AG09319 (cell line): ENCODE data around the gene HSD17B8.
A peak's percentile ranks its signal among the peaks of the same experiment; 100 is the strongest.

ENCODE experiments used
- DNase-seq: peaks from one replicate; pipeline ENCODE4 v3.0.0-alpha.2; 2010; ENCODE audit warnings: low read depth; ENCODE audit errors: extremely low read depth
- CTCF ChIP-seq: IDR thresholded peaks from 2 replicates; pipeline ENCODE4 v1.5.1; 2011; ENCODE audit warnings: low read depth, mild to moderate bottlenecking, inconsistent platforms, low read length, moderate library complexity

HSD17B8 gene

DNA sequence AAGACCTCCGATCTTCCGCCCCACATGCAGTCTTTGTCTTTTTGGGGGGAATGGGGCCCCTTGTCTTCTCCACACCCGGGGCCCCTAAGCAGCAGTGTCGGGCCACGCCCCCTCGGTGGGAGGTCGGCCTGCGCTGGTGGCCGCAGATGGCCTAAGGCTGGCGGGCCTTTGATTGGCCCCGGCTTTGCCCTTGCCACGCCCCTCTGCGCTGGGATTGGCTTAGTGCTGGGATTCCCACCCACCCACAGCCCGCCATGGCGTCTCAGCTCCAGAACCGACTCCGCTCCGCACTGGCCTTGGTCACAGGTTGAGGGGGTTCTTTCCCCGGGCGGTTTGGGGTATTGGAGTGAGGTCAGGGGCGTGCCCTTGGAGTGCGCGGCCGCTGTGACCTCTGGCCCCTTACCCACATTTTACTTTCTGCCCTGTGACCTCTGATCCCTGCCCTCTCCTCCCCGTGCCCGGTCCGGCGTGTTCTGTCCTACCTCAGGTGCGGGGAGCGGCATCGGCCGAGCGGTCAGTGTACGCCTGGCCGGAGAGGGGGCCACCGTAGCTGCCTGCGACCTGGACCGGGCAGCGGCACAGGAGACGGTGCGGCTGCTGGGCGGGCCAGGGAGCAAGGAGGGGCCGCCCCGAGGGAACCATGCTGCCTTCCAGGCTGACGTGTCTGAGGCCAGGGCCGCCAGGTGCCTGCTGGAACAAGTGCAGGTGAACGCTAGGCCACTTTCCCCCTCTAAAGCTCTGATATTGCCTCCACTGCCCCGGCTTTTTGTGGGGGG, at the start of gene HSD17B8:
HSD17B8 (plus strand) TSS at position 241 of the 776 bp plus-strand sequence; CDS start at position 255, 14 bp downstream.
- no peak for TF ChIP-seq CTCF
- DNase-seq: peak; percentile 63

DNA sequence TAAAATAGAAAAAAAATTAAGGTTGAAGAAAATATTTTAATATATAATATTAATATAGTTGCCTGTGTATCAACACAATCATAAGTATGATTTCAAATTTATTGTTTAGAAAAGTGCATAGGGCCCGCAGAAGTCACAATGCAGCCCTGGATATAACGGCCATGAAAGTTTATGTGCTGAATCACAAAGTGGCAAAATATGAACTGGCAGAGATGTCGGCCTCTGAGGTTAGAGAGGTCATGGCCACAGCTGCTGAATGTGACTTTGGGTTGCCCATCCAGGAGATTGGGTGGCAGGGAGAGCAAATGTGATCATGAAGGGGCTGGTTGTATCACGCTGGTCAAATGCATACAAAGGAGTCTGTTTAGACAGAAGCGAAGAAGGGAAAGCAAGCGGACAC, 47.9 kb upstream of the HSD17B8 start:
- TF ChIP-seq CTCF: no peak
- DNase-seq: no peak

DNA sequence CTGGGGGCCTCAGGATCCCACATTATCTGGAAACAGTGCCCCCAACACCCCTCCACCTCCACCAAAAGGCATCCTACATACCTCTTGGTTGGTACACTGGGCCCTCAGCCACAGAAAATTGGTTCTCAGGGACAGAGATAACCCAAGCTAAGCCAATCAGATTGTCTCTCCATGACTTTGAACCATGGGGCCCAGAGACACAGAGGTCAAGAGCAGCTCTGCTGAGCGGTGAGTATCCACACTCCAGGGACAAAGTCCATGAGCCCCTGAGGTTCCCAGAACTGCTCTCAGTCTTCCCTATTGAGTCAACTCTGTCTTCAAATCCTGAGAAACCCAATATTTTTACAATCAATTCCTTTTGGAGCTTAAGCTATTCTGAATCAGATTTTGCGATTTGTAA, 47.5 kb upstream of the HSD17B8 start:
- no peak for TF ChIP-seq CTCF
- no peak for DNase-seq

DNA sequence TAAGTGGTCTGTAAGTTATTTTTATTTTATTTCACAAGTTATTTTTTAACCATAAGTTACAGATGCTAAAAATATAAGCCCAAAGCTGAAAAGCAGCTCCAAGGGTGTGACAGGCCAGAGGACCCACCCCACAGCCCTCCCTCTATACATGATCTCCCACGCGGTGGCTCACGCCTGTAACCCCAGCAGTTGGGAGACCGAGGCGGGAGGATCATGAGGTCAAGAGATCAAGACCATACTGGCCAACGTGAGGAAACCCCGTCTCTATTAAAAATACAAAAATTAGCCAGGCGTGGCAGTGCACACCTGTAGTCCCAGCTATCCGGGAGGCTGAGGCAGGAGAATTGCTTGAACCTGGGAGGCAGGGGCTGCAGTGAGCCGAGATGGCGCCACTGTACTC, 44.4 kb upstream of the HSD17B8 start:
- no peak for DNase-seq
- no peak for TF ChIP-seq CTCF

DNA sequence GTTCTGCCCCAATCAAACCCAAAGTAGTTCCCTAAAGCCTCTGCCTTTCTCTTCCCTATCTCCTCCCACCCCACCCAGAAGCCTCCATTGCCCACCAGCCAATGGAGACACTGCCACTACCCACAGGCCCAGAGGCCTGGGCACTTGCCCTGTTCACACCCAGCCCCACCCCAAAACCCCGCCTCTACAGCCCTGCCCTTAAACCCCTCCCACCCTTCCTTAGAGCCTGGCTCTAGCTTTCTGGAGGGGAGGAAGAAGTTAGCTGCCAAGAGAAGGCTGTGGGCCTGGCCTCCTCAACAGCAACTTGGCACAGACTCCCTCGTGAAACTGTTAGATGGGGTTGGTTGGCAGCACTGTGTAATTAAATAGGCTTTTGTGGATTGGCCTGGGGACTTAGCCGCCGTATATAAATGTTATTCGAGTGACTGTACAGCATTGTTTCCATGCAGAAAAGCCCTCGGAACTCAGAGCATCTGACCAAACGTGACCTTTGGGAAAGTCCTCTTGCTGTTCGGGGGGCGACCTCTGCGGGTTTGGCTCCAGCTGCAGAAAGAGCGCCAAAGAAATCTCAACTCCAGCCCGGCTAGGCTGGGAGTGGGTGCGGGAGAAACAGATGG, 43.6 kb upstream of the HSD17B8 start:
- TF ChIP-seq CTCF: no peak
- peak; percentile 71 for DNase-seq

DNA sequence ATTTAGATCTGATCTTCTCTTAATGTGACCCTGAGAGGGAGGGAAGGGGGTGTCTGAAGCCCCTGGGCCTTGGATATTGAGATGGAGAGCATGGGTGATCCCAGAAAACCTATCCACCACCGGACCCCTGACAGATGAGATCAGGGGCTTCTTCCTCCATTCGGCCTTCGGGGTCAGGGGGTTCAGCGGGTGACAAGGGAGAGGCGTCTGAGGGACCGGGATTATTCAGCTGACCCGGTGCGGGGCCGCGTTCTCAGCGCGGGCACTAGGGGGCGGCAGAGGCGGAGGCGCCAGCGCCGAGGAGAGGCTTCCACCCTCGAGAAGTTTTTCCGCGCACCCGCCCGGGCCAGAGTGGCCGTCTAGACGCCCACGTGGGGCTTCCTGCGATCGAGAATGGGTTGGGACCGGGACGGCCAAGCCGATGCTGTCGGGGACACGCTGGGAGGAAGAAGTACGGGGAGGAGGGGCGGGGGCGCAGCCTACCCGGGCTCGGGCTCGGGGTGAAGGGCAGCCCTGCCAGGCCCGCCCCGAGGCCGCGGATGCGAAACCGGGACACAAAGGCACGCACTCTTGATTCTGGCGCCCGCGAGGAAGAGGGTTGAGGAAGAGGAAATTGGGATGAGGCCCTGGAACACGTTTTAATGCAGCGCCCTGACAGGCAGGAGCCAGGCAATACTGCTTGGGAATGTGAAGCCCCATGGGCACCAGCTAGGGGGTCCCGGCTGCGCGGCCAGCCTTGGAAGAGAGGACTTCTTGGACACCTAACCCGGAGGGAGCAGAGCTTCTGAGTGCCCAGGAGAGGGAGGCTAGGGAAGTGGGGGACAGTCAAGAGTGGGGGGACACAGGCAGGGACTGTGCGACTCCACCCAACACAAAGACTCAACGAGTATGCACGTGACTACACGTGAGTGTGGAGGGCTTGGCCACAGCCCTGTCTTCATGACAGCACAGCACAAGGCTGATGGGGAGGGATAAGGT, 42.8 kb upstream of the HSD17B8 start:
- TF ChIP-seq CTCF: peak; percentile 94
- DNase-seq: peak; percentile 8
